ENCODE results near the gene MNS1.

The MNS1 gene

GRCh38 chr15:56464893-56465520 lies at the start of gene MNS1:
MNS1 (minus strand) TSS chr15:56465137; CDS start chr15:56464972, 165 bp downstream.
- no peak for TF ChIP-seq CTCF (IDR thresholded peaks at IDR 0.05)

- peak; percentile 84 for TF ChIP-seq CTCF (IDR thresholded peaks at IDR 0.05)
Observed at GRCh38 chr15:56496635-56497034, 31.7 kb upstream of the MNS1 start.

- no peak for TF ChIP-seq CTCF (IDR thresholded peaks at IDR 0.05)
Observed at GRCh38 chr15:56495533-56495932, 30.6 kb upstream of the MNS1 start.

- TF ChIP-seq CTCF (IDR thresholded peaks at IDR 0.05): no peak
Observed at GRCh38 chr15:56495053-56495452, 30.1 kb upstream of the MNS1 start.

GRCh38 chr15:56492791-56493555 lies 28.0 kb upstream of the MNS1 start:
- no peak for TF ChIP-seq CTCF (IDR thresholded peaks at IDR 0.05)

GRCh38 chr15:56492236-56492635 lies 27.3 kb upstream of the MNS1 start:
- TF ChIP-seq CTCF (IDR thresholded peaks at IDR 0.05): no peak

GRCh38 chr15:56491110-56491722 lies 26.3 kb upstream of the MNS1 start:
- peak; percentile 93 for TF ChIP-seq CTCF (IDR thresholded peaks at IDR 0.05)

All from LNCAP (cell line).